ENCODE results near the gene KLHL17. TPM values are rescaled to one million over a fixed set of nuclear protein-coding genes. Genes with fewer than 3 reads are reported as not detected.

The KLHL17 gene
- polyA plus RNA-seq, 1 donor (not counting 4 experiments of a cell fraction or from before 2014, with no cell fraction given): 6.5 TPM

GRCh38 chr1:999725-1000356, 39.5 kb downstream of the KLHL17 start, which contains the start of gene HES4:
Gene HES4, minus strand, starts transcription at chr1:1000097. Its CDS starts 124 bp downstream, at chr1:999973.
- H3K9ac ChIP-seq (ENCODE audit: control insufficient read depth, extremely low read depth, insufficient read depth, low read length): peak within 1 kb of the TSS; percentile 91
- peak within 1 kb of the TSS; percentile 82 for H3K4me2 ChIP-seq (ENCODE audit: control insufficient read depth, extremely low read depth, insufficient read depth, low read depth, low read length)
- peaks cover 30% of the 10 kb centered on the region for H3K27me3 ChIP-seq (ENCODE audit: control insufficient read depth, extremely low read depth, insufficient read depth, low read length)
- no peaks in the 10 kb centered on the region for H3K9me1 ChIP-seq (ENCODE audit: control insufficient read depth, extremely low read depth, insufficient read depth, low read length)
- no peaks in the 10 kb centered on the region for H3K79me2 ChIP-seq (ENCODE audit: control insufficient read depth, insufficient read depth, low read length)
- H3K4me3 ChIP-seq (ENCODE audit: control insufficient read depth in 2 of 3, extremely low read depth in 1 of 3, insufficient read depth in 2 of 3, low read depth in 1 of 3, low read length in 3 of 3): peak within 1 kb of the TSS; percentile 64 to 80 (median 66)
- peaks cover 5% of the 10 kb centered on the region for H4K20me1 ChIP-seq (ENCODE audit: control insufficient read depth, extremely low read depth, insufficient read depth, low read length)
- H3K4me1 ChIP-seq (ENCODE audit: control insufficient read depth, extremely low read depth, insufficient read depth, low read length): peaks cover 18% of the 10 kb centered on the region
- H3K9me3 ChIP-seq (ENCODE audit: control insufficient read depth, low read depth, low read length): no peaks in the 10 kb centered on the region
- H3K27ac ChIP-seq (ENCODE audit: control insufficient read depth, insufficient read depth, low read length): peak within 1 kb of the TSS; percentile 86
- FAIRE-seq: no peak
- dilution Hi-C loops (cut with MboI; ENCODE audit: extremely low pct_ligation_motif_present, low sequenced_read_pairs): no loop called here
- no peak for DNase-seq (ENCODE audit: low read depth, low spot score)
- no peak for TF ChIP-seq EZH2 (IDR thresholded peaks at IDR 0.05; ENCODE audit: low read length)
- TF ChIP-seq CTCF (optimal IDR thresholded peaks at IDR 0.05 in 1 of 3, IDR thresholded peaks at IDR 0.05 in 1 of 3, conservative IDR thresholded peaks at IDR 0.05 in 1 of 3; ENCODE audit: extremely low read depth in 1 of 3, insufficient read depth in 2 of 3, low read length in 3 of 3): no peak
- H3K36me3 ChIP-seq (ENCODE audit: control insufficient read depth in 2 of 2, extremely low read depth in 1 of 2, insufficient read depth in 2 of 2, low read length in 2 of 2): no peaks in the 10 kb centered on the region
- peak within 1 kb of the TSS; percentile 19 for H2AFZ ChIP-seq (ENCODE audit: control insufficient read depth, low read length)

GRCh38 chr1:1000357-1001056, 40.1 kb downstream of the KLHL17 start:
- no peaks in the 10 kb centered on the region for H3K9me3 ChIP-seq (ENCODE audit: control insufficient read depth, low read depth, low read length)
- no peaks in the 10 kb centered on the region for H3K36me3 ChIP-seq (ENCODE audit: control insufficient read depth in 2 of 2, extremely low read depth in 1 of 2, insufficient read depth in 2 of 2, low read length in 2 of 2)
- no peaks in the 10 kb centered on the region for H3K79me2 ChIP-seq (ENCODE audit: control insufficient read depth, insufficient read depth, low read length)
- dilution Hi-C loops (cut with MboI; ENCODE audit: extremely low pct_ligation_motif_present, low sequenced_read_pairs): no loop called here
- peak overlapping the region; percentile 91 for H3K9ac ChIP-seq (ENCODE audit: control insufficient read depth, extremely low read depth, insufficient read depth, low read length)
- H3K4me3 ChIP-seq (ENCODE audit: control insufficient read depth in 2 of 3, extremely low read depth in 1 of 3, insufficient read depth in 2 of 3, low read depth in 1 of 3, low read length in 3 of 3): peak overlapping the region; percentile 59 to 80 (median 66)
- H3K27me3 ChIP-seq (ENCODE audit: control insufficient read depth, extremely low read depth, insufficient read depth, low read length): peaks cover 30% of the 10 kb centered on the region
- H4K20me1 ChIP-seq (ENCODE audit: control insufficient read depth, extremely low read depth, insufficient read depth, low read length): peaks cover 5% of the 10 kb centered on the region
- no peaks in the 10 kb centered on the region for H3K9me1 ChIP-seq (ENCODE audit: control insufficient read depth, extremely low read depth, insufficient read depth, low read length)
- peak overlapping the region; percentile 86 for H3K27ac ChIP-seq (ENCODE audit: control insufficient read depth, insufficient read depth, low read length)
- FAIRE-seq: peak; percentile 56
- peaks cover 18% of the 10 kb centered on the region for H3K4me1 ChIP-seq (ENCODE audit: control insufficient read depth, extremely low read depth, insufficient read depth, low read length)
- DNase-seq (ENCODE audit: low read depth, low spot score): no peak
- TF ChIP-seq EZH2 (IDR thresholded peaks at IDR 0.05; ENCODE audit: low read length) (no peak), CTCF (optimal IDR thresholded peaks at IDR 0.05 in 1 of 3, IDR thresholded peaks at IDR 0.05 in 1 of 3, conservative IDR thresholded peaks at IDR 0.05 in 1 of 3; ENCODE audit: extremely low read depth in 1 of 3, insufficient read depth in 2 of 3, low read length in 3 of 3) (no peak)
- H2AFZ ChIP-seq (ENCODE audit: control insufficient read depth, low read length): peak overlapping the region; percentile 19
- H3K4me2 ChIP-seq (ENCODE audit: control insufficient read depth, extremely low read depth, insufficient read depth, low read depth, low read length): peak overlapping the region; percentile 82
